GM08714 (cell line): ENCODE data around the gene MAD1L1.

ENCODE experiments used
- H3K4me3 ChIP-seq: fragments of 200-500 bp; sonication (Bioruptor generic); 2 replicates; pipeline ENCODE4 v1.5.1; 2014; ENCODE audit warnings: mild to moderate bottlenecking, low read length, inconsistent platforms
- ZNF274 ChIP-seq: IDR thresholded peaks from 2 replicates; pipeline ENCODE4 v1.6.1; 2012; ENCODE audit warnings: mild to moderate bottlenecking, low read depth, low read length

The MAD1L1 gene

GRCh38 chr7:2114052-2114451 lies 118.7 kb downstream of the MAD1L1 start:
- no peak overlapping the region for H3K4me3 ChIP-seq
- TF ChIP-seq ZNF274: no peak

DNA sequence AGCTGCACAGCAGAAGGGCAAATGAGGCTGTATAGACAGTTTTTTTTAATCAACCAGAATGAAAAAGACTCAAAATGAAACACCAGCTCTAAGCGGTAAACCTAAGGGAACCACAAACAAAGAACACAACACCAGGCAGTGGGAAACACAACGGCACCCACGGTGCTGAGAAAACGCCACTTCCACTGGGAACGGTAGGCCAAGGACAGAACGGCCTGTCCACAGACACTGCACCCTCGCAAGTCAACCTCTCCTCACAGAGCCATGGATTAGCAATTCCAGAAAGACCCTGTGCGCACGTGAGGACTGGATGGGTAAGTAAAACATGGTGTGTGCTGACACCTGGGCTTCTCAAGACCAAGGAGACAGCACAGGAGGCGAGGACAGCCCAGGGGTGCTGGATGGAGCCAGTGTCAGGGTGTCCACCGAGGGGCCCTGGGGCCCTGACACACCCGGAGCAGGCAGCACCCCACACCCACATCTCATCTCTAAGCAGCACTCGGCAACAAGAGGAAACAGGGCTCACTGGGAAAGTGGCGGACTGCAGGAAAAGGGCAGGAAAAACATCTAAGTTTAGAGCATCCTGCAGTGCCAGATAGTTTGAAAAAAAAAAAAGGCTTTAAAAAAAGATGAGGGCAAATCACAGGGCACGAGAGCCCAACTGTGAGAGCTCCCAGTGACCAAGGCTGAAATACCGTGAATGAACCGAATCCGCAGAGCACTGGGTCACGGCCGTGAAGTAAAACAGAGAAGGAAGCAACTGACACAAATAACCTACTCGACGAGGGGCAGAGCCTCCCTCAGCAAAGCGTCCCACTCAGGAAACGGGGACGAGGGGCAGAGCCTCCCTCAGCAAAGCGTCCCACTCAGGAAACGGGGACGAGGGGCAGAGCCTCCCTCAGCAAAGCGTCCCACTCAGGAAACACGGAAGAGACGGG lies 120.2 kb downstream of the MAD1L1 start:
- no peak for TF ChIP-seq ZNF274
- no peak overlapping the region for H3K4me3 ChIP-seq

GRCh38 chr7:2111568-2111967 lies 121.2 kb downstream of the MAD1L1 start:
- no peak overlapping the region for H3K4me3 ChIP-seq
- TF ChIP-seq ZNF274: no peak

DNA sequence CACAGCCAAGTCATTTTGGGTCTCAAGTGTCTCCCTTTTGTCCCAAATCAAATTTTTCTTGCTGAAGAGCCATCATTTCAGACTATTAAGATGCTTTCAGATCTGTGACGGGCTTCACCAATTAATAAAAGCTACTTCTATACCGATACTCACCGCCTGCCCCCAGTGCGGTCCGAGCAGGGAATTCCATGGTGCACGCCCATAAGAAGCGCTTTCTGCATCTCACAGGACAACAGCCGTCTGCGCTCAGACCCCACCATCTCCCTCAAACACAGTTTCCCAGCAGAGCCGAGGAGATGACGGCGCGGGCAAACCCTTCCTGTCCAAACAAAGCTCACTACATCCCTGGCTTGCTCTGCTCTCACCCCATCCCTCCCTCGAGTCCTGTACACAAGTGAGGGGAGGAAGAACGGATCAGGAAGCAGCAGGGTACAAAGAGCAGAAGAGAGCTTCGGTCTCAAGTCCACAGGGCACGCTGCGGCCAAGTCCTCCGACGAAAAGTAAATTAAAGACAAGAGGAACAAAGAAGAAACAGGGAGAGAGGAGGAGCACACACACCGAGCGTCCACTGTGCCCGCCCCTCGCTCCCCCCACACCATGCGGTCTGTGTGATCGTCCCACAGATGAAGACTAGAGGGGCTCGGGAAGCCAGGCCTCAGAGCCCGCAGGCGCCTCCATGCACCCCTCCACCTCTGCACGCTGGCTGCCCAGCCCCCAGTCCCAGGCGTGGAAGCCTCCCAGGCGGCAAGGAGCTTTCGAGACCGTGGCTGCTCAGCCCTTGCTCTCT lies 121.9 kb downstream of the MAD1L1 start:
- no peak overlapping the region for H3K4me3 ChIP-seq

DNA sequence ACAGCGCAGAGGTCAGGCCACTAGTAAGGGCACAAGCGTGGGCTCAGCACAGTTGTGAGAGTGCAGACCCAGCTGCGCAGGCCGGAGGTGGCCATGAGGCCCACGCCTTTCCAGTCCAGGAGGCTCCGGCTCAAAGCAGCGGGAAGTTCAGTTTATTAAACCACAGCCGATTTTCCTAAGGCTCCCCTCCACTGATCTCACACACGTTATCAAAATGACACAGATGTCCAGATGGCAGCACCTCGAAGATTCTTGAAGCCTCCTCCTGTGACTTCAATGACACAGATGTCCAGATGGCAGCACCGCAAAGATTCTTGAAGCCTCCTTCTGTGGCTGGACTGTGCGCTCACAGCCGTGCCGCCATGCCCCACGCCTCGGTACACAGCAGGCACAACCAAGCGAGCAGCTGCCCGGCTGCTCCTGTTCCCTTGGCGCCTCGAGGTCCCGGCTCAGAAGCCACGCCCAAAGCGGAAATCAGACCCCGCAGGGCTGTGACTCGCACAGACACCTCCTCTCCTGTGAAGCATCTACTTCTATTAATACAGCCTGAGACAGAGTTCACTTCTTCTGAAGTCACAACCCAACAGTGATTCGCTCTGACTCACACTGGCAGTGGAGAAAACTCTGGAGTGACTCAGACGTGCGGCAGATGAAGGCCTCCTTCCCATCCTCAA lies 122.7 kb downstream of the MAD1L1 start:
- H3K4me3 ChIP-seq: no peak overlapping the region
- no peak for TF ChIP-seq ZNF274

More for the DNA sequence above, 121.9 kb downstream of the MAD1L1 start:
- TF ChIP-seq ZNF274: no peak

DNA sequence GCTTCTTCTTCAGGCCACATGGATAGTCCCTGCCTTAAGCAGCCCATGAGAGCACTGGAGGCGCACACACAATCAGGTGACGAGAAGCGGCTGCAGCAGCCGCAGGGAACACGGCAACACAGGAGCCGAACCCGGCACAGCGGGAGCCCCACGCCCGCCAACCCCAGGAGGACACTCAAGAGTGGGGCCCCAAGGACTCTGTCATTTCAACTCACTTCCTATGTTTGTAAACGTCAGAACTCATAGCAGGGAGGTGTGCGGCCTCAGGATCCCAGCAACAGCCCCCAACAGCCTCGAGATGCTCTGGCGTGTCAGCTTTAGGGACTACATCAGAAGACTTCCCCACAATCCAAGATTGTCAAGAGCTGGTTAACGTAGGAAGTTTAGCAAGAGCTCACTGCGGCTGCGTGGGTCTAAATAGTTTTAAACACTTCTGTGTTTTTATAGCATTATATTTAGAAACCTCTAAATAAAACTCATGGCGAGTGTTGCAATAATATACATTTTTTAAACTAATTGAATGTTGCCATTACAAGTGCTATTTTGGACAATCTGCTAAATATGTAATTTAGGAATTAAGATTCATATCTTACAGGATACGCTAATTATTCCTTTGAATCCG lies 123.4 kb downstream of the MAD1L1 start:
- no peak overlapping the region for H3K4me3 ChIP-seq
- no peak for TF ChIP-seq ZNF274

- no peak for TF ChIP-seq ZNF274
- H3K4me3 ChIP-seq: no peak overlapping the region
Observed at GRCh38 chr7:2108501-2109250, 124.1 kb downstream of the MAD1L1 start.

GRCh38 chr7:2108071-2108455 lies 124.7 kb downstream of the MAD1L1 start:
- no peak overlapping the region for H3K4me3 ChIP-seq
- TF ChIP-seq ZNF274: no peak

DNA sequence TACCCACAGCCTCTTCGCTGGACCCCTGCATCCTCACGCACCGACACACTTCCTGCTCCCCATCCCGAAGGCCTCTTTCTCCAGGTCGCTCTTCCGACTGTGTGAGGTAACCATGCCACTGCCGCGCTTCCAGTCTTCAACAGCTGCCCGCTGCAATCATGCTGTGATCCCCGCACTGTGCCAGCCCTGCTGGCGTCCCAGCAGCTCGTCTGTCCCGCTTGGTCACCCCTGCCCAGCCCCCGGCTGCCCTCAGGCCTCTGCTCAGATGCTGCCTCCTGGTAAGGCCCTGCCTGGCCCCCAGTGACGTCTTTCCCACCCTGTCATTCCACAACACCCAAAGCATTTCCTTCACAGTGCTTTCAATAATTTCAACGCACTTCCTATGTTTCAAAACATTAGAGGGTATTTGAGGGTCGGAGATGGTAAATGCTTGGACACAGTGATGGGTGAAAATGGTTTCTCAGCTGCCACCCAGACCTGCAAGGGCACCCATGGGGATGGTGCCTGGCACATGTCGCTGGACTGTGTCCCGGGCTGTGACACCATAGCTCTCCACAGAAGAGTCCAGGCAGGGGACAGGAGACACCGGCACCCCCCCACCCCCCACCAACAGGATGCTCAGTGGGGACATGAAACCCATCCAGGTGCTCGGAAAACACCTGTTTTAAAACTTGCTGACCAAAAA lies 125.2 kb downstream of the MAD1L1 start:
- no peak for TF ChIP-seq ZNF274

GRCh38 chr7:2106924-2107323 lies 125.8 kb downstream of the MAD1L1 start:
- no peak overlapping the region for H3K4me3 ChIP-seq
- no peak for TF ChIP-seq ZNF274

More for the DNA sequence above, 125.2 kb downstream of the MAD1L1 start:
- no peak overlapping the region for H3K4me3 ChIP-seq

DNA sequence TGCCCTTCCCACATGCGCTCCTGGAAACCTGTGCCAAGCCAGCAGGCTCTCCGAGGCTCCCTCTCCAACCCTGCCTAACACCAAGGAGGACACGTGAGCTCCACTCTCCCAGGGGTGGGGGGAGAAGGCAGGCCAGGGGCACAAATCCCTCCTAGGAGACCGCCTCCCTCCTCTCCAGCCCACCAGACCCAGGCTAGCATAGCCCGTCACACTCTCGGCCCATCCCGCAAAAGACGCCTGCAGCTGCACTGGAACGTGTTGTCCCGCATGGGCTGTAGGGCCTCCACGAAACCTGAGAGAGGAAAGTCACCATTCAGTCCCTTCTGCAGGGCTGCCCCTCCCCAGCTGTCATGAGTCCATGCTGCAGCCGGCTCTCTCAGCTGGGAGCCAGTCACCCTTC lies 126.3 kb downstream of the MAD1L1 start:
- TF ChIP-seq ZNF274: no peak
- H3K4me3 ChIP-seq: no peak overlapping the region

- no peak overlapping the region for H3K4me3 ChIP-seq
- no peak for TF ChIP-seq ZNF274
Observed at GRCh38 chr7:2105917-2106316, 126.8 kb downstream of the MAD1L1 start.

DNA sequence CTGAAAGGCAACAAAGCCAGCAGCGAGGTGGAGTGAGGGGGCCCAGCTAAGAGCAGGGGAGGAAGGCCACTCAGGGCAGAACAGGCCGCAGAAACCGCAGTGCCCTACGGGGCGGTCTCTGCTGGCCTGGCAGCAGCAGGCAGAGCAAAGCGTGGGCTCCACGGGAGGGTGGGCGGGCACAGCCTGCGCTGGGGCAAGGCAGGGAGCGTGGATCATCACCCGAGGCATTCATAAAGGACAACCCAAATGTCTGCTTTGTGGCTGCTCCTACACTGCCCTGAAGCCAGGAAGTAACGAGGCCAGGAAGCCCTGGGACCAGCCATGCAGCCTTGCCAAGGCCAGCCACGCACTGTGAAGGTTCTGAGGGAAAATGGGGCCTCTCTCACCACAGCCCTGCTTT lies 127.5 kb downstream of the MAD1L1 start:
- no peak for TF ChIP-seq ZNF274
- H3K4me3 ChIP-seq: no peak overlapping the region
